RWPE2 (cell line): Measurements from ENCODE around the gene SNTB2.

Experiments
- ATAC-seq: fragments of 200-7000 bp; cut with Tn5 transposase; 3 replicates; pipeline ENCODE4 v1.9.1; 2021; ENCODE audit warnings: low read depth
- DNase-seq: peaks from one replicate; pipeline ENCODE4 v3.0.0-alpha.2; 2020; ENCODE audit warnings: low spot score
- H3K27ac ChIP-seq: fragments of 450-650 bp; 2 replicates; pipeline ENCODE4 v1.5.1; 2017; ENCODE audit warnings: mild to moderate bottlenecking; ENCODE audit not compliant: poor library complexity, severe bottlenecking
- H3K27me3 ChIP-seq: fragments of 250-450 bp; sonication (Bioruptor Pico); 2 replicates; pipeline ENCODE4 v1.5.1; 2021; ENCODE audit warnings: mild to moderate bottlenecking, moderate library complexity; ENCODE audit not compliant: insufficient read depth, poor library complexity, severe bottlenecking
- H3K36me3 ChIP-seq: fragments of 250-450 bp; sonication (Bioruptor Pico); 2 replicates; pipeline ENCODE4 v1.5.1; 2020; ENCODE audit warnings: low read depth, mild to moderate bottlenecking, moderate library complexity
- H3K4me1 ChIP-seq: fragments of 250-450 bp; sonication (Bioruptor Pico); 2 replicates; pipeline ENCODE4 v1.5.1; 2021; ENCODE audit warnings: mild to moderate bottlenecking, moderate library complexity; ENCODE audit not compliant: insufficient read depth, poor library complexity, severe bottlenecking
- H3K4me3 ChIP-seq: fragments of 250-450 bp; sonication (Bioruptor Pico); 2 replicates; pipeline ENCODE4 v1.5.1; 2021; ENCODE audit warnings: mild to moderate bottlenecking, moderate library complexity; ENCODE audit not compliant: severe bottlenecking
- H3K9me3 ChIP-seq: fragments of 250-450 bp; sonication (Bioruptor Pico); 2 replicates; pipeline ENCODE4 v1.5.1; 2021; ENCODE audit warnings: mild to moderate bottlenecking, moderate library complexity; ENCODE audit not compliant: severe bottlenecking
- CTCF ChIP-seq: fragments of 450-650 bp; IDR thresholded peaks from one replicate; pipeline ENCODE4 v1.5.1; 2017; ENCODE audit warnings: mild to moderate bottlenecking, moderate library complexity; ENCODE audit not compliant: poor library complexity, severe bottlenecking

Gene SNTB2

GRCh38 chr16:69199382-69199781 lies 12.4 kb downstream of the SNTB2 start:
- Histone ChIP-seq H3K9me3 (no peaks in the 10 kb centered on the region), H3K27me3 (no peaks in the 10 kb centered on the region), H3K4me3 (no peak overlapping the region), H3K36me3 (no peaks in the 10 kb centered on the region), H3K27ac (peak overlapping the region; percentile 61), H3K4me1 (peaks cover 39% of the 10 kb centered on the region)
- peak; percentile 84 for DNase-seq
- no peak for TF ChIP-seq CTCF
- peak; percentile 96 for ATAC-seq

DNA sequence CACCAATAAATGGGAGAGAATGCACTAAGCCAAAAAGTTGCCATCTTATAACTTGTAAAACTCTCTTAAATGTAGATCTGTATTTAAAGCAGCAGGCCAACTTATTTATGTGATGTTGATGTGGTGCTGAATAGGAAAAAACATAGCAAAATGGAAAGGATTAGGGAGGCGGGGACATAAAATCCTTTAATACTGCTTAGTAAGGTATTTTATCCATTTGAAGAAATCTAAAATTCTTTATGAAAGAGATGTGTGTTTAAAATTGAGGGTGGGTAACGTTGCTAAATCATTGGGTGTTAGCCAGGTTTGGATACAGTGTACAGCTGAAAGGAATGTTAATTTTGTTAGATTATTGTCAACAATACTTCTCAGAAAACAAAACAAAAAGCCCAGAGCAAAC lies 14.3 kb downstream of the SNTB2 start:
- TF ChIP-seq CTCF = no peak
- H3K4me1 ChIP-seq = peaks cover 44% of the 10 kb centered on the region
- ATAC-seq = no peak

GRCh38 chr16:69201787-69202186 lies 14.8 kb downstream of the SNTB2 start:
- H3K27ac ChIP-seq = peak overlapping the region; percentile 25
- TF ChIP-seq CTCF = no peak
- H3K4me1 ChIP-seq = peaks cover 44% of the 10 kb centered on the region
- DNase-seq (no peak), ATAC-seq (peak; percentile 62)
- no peaks in the 10 kb centered on the region for H3K27me3 ChIP-seq
- H3K4me3 ChIP-seq = no peak overlapping the region
- H3K36me3 ChIP-seq = no peaks in the 10 kb centered on the region
- H3K9me3 ChIP-seq = no peaks in the 10 kb centered on the region

More for the DNA sequence above, 14.3 kb downstream of the SNTB2 start:
- Histone ChIP-seq H3K4me3 (no peak overlapping the region), H3K27me3 (no peaks in the 10 kb centered on the region), H3K9me3 (no peaks in the 10 kb centered on the region), H3K27ac (peak overlapping the region; percentile 25), H3K36me3 (no peaks in the 10 kb centered on the region)
- no peak for DNase-seq

DNA sequence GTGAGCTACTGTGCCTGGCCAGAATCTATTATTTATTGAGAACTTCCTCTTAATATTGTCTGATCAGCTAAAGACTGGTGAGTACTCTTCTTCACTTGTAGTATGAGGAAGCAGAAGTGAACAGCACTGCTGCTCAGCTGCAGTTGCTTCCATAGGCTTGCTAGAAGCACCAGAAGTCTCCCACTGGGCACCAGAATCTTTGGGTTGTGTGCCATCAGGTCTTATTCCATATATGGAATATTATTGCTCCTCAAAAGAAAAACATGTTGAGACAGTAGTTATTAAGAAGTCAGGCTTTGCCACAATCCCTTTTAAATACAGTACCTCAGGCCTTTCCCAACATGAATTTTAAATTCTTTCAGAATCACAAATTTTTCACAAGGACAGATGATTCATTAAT lies 17.2 kb downstream of the SNTB2 start:
- Histone ChIP-seq H3K36me3 (no peaks in the 10 kb centered on the region), H3K4me1 (peaks cover 36% of the 10 kb centered on the region), H3K27me3 (no peaks in the 10 kb centered on the region), H3K27ac (peak overlapping the region; percentile 43), H3K9me3 (no peaks in the 10 kb centered on the region), H3K4me3 (no peak overlapping the region)
- ATAC-seq (no peak), DNase-seq (no peak)
- no peak for TF ChIP-seq CTCF

- Histone ChIP-seq H3K4me1 (peaks cover 2% of the 10 kb centered on the region), H3K27ac (no peak overlapping the region), H3K4me3 (no peak overlapping the region), H3K9me3 (no peaks in the 10 kb centered on the region), H3K27me3 (no peaks in the 10 kb centered on the region), H3K36me3 (no peaks in the 10 kb centered on the region)
- no peak for TF ChIP-seq CTCF
- DNase-seq = no peak
- ATAC-seq = no peak
Measured at GRCh38 chr16:69209735-69210134, 22.8 kb downstream of the SNTB2 start.
